Large intestine (tissue), 3 donors: ENCODE measurements around the gene SPEF2. TPM values are rescaled to one million over a fixed set of nuclear protein-coding genes. Genes with fewer than 3 reads are reported as not detected.

Experiments used
- DNase-seq, 2 donors: peaks; one replicate each; pipeline versions ENCODE4 v3.0.0 to v3.0.0-alpha.2; 2013
- H3K27ac ChIP-seq: one replicate; pipeline ENCODE4 v1.5.1; 2013; ENCODE audit warnings: low read length
- H3K27me3 ChIP-seq: 2 replicates; pipeline ENCODE4 v1.6.1; 2013; ENCODE audit warnings: low read length; ENCODE audit not compliant: control insufficient read depth, insufficient read depth
- H3K36me3 ChIP-seq: 2 replicates; pipeline ENCODE4 v1.6.1; 2013; ENCODE audit warnings: low read length; ENCODE audit not compliant: control insufficient read depth, insufficient read depth
- H3K4me1 ChIP-seq: one replicate; pipeline ENCODE4 v1.6.1; 2013; ENCODE audit warnings: low read length; ENCODE audit not compliant: control insufficient read depth, insufficient read depth
- H3K4me3 ChIP-seq: one replicate; pipeline ENCODE4 v1.5.1; 2013; ENCODE audit warnings: low read length
- H3K9me3 ChIP-seq: one replicate; pipeline ENCODE4 v1.6.1; 2013; ENCODE audit warnings: mild to moderate bottlenecking, low read depth, low read length, moderate library complexity; ENCODE audit not compliant: control insufficient read depth
- WGBS: methylation state at CpG from one replicate; pipeline ENCODE4 v1.1.5; 2013; ENCODE audit warnings: low lambda C conversion rate; ENCODE audit not compliant: insufficient coverage; 5-methylcytosine and 5-hydroxymethylcytosine counted together
- polyA plus RNA-seq: library from polyadenylated mRNA; unstranded; fragments of 120-200 nt; gene quantifications from one replicate; pipeline ENCODE4 v1.2.1, GENCODE V29; 2013

Gene SPEF2
- polyA plus RNA-seq, 1 donor = 17.3 TPM

- Histone ChIP-seq H3K27me3 (no peaks in the 10 kb centered on the region), H3K4me3 (no peak overlapping the region), H3K9me3 (no peaks in the 10 kb centered on the region), H3K36me3 (no peaks in the 10 kb centered on the region), H3K27ac (no peak overlapping the region), H3K4me1 (no peaks in the 10 kb centered on the region)
- no peak for DNase-seq
- no CpG with 5 or more reads among the region's 6 CpGs for WGBS
These were observed 134.3 kb downstream of the SPEF2 start for GRCh38 chr5:35752012-35752411.

- Histone ChIP-seq H3K27me3 (no peaks in the 10 kb centered on the region), H3K36me3 (no peaks in the 10 kb centered on the region), H3K4me3 (no peak overlapping the region), H3K27ac (no peak overlapping the region), H3K9me3 (no peaks in the 10 kb centered on the region), H3K4me1 (no peaks in the 10 kb centered on the region)
- WGBS = no CpG with 5 or more reads among the region's 5 CpGs
- DNase-seq = no peak
These were observed 135.8 kb downstream of the SPEF2 start for GRCh38 chr5:35753500-35753899.

GRCh38 chr5:35754481-35754880 is 136.8 kb downstream of the SPEF2 start:
- Histone ChIP-seq H3K9me3 (no peaks in the 10 kb centered on the region), H3K4me1 (no peaks in the 10 kb centered on the region), H3K27me3 (no peaks in the 10 kb centered on the region), H3K4me3 (no peak overlapping the region), H3K27ac (no peak overlapping the region), H3K36me3 (no peaks in the 10 kb centered on the region)
- WGBS = 29% methylated on average over 1 of the region's 1 CpG
- DNase-seq = no peak

DNA sequence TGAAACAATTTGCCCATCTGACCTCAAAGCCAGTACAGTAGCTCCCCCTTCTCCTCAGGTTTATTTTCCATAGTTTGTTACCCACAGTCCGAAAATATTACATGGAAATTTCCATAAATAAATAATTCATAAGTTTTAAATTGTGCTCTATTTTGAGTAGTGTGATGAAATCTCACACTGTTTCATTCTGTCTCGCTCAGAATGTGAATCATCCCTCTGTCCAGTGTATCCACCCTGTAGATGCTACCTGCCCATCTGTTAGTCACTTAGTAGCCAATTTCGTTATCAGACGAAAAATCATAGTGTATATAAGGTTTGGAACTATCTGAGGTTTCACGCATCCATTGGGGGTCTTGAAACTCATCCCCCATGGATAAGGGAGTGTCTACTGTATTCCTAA is 138.3 kb downstream of the SPEF2 start:
- H3K27ac ChIP-seq = no peak overlapping the region
- H3K27me3 ChIP-seq = no peaks in the 10 kb centered on the region
- no peaks in the 10 kb centered on the region for H3K9me3 ChIP-seq
- H3K36me3 ChIP-seq = no peaks in the 10 kb centered on the region
- no peak overlapping the region for H3K4me3 ChIP-seq
- no peaks in the 10 kb centered on the region for H3K4me1 ChIP-seq
- DNase-seq = no peak
- 100% methylated on average over 2 of the region's 5 CpGs for WGBS

DNA sequence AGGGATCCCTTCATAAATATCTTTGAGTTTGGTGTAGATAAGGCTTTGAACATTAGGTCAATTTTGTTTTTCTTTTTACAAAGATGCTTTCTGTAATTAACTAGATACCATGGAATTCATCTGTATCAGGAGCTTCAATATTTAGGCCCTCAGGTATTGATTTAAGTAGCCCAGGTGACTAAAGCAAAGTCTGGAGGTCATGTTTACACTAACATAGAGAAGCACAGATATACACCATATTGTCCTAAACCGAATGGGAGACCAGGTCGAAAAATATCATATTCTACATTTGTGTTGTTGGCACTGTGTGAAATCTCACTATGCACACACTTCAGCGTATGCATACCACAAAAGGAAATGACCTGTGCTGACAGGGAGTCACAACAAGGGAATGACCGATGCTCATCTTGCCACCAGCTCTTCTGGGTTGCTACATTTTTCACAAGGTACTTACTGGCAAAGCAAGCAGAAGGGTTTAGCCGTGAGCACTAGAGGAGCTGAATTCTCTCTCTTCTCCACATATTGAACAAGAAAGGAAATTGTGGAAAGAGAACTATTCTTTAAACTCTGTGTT is 140.6 kb downstream of the SPEF2 start:
- H3K27me3 ChIP-seq = no peaks in the 10 kb centered on the region
- no CpG with 5 or more reads among the region's 5 CpGs for WGBS

GRCh38 chr5:35761541-35761940 is 143.9 kb downstream of the SPEF2 start:
- 90% methylated on average over 2 of the region's 4 CpGs for WGBS
- H3K4me3 ChIP-seq = no peak overlapping the region
- DNase-seq = no peak
- no peaks in the 10 kb centered on the region for H3K36me3 ChIP-seq
- H3K9me3 ChIP-seq = no peaks in the 10 kb centered on the region
- H3K27ac ChIP-seq = no peak overlapping the region
- no peaks in the 10 kb centered on the region for H3K27me3 ChIP-seq
- no peaks in the 10 kb centered on the region for H3K4me1 ChIP-seq

More for the DNA sequence above, 140.6 kb downstream of the SPEF2 start:
- no peak overlapping the region for H3K4me3 ChIP-seq
- H3K27ac ChIP-seq = no peak overlapping the region
- no peaks in the 10 kb centered on the region for H3K4me1 ChIP-seq
- DNase-seq = no peak
- no peaks in the 10 kb centered on the region for H3K36me3 ChIP-seq
- no peaks in the 10 kb centered on the region for H3K9me3 ChIP-seq

GRCh38 chr5:35762368-35762767 is 144.7 kb downstream of the SPEF2 start:
- no peaks in the 10 kb centered on the region for H3K27me3 ChIP-seq
- H3K9me3 ChIP-seq = no peaks in the 10 kb centered on the region
- H3K4me3 ChIP-seq = no peak overlapping the region
- no peak for DNase-seq
- H3K4me1 ChIP-seq = no peaks in the 10 kb centered on the region
- 70% methylated on average over 2 of the region's 3 CpGs for WGBS
- H3K27ac ChIP-seq = no peak overlapping the region
- no peaks in the 10 kb centered on the region for H3K36me3 ChIP-seq

- Histone ChIP-seq H3K9me3 (no peaks in the 10 kb centered on the region), H3K27ac (no peak overlapping the region), H3K4me3 (no peak overlapping the region), H3K36me3 (no peaks in the 10 kb centered on the region), H3K4me1 (no peaks in the 10 kb centered on the region), H3K27me3 (no peaks in the 10 kb centered on the region)
- WGBS = 100% methylated on average over 1 of the region's 1 CpG
- no peak for DNase-seq
These were observed 148.3 kb downstream of the SPEF2 start for GRCh38 chr5:35765921-35766320.

DNA sequence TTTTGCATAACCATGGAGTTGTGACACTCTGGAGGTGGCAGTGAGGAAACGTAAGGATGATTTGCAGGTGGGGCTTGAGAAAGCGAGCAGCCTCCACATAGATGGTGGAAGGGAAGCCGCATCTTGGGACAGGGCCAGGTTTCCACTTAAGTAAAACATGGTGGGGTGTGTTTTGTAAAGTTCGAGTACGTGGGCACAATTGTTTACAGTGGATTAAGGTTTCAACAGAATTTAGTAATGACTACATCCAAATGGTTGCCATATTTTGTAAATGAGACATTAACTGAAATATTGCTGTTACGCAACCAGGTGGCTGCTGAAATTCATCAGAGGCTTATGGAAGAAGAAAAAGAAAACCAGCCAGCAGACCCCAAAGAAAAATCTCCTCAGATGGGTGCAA is 153.6 kb downstream of the SPEF2 start:
- no peak overlapping the region for H3K4me3 ChIP-seq
- H3K9me3 ChIP-seq = no peaks in the 10 kb centered on the region
- no peaks in the 10 kb centered on the region for H3K4me1 ChIP-seq
- H3K36me3 ChIP-seq = no peaks in the 10 kb centered on the region
- no peak for DNase-seq
- H3K27ac ChIP-seq = no peak overlapping the region
- WGBS = 100% methylated on average over 1 of the region's 6 CpGs
- H3K27me3 ChIP-seq = no peaks in the 10 kb centered on the region

DNA sequence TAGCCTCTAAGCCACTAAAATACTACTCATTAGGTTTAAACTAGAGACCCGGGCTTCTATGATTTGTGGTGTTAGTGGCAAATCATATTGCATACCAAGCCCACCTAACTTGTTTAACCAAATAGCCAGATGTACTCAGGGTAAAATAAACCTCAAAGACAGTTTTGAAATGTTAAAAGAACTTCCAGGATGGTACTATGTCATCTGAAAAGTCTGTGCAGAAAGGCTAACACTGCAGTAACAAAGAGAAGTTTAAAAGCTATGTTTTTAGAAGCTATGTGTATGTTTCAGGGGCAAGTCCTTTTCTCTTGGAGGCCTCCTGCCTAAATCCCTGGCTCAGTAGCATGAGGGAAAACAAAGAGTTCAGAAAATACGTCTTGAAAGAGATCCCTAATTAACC is 154.2 kb downstream of the SPEF2 start:
- Histone ChIP-seq H3K4me3 (no peak overlapping the region), H3K9me3 (no peaks in the 10 kb centered on the region), H3K36me3 (no peaks in the 10 kb centered on the region), H3K27ac (no peak overlapping the region), H3K4me1 (no peaks in the 10 kb centered on the region), H3K27me3 (no peaks in the 10 kb centered on the region)
- DNase-seq = no peak
- no CpG with 5 or more reads among the region's 2 CpGs for WGBS

DNA sequence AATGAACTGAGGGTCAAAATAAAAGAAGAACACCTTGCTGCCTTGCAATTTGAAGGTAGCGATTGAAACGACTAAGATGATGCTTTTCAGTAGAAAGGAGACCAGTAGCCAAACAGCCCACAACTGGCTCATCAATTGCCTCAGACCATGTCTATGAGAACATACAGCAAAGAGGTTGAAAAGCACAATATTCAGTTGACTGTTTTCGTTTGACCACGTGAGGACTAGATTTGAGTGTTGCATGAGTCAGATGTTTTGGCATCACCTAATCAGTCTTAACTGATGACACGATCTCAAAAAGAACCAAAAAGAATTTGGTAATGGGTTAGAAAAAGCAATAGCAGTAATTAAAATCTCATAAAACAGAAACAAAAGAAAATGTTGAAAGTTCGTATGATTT is 156.3 kb downstream of the SPEF2 start:
- no peak for DNase-seq
- Histone ChIP-seq H3K4me3 (no peak overlapping the region), H3K27ac (no peak overlapping the region), H3K9me3 (no peaks in the 10 kb centered on the region), H3K27me3 (no peaks in the 10 kb centered on the region), H3K36me3 (no peaks in the 10 kb centered on the region), H3K4me1 (no peaks in the 10 kb centered on the region)
- 89% methylated on average over 5 of the region's 6 CpGs for WGBS
